ENCODE results near the gene LRSAM1.

DNA sequence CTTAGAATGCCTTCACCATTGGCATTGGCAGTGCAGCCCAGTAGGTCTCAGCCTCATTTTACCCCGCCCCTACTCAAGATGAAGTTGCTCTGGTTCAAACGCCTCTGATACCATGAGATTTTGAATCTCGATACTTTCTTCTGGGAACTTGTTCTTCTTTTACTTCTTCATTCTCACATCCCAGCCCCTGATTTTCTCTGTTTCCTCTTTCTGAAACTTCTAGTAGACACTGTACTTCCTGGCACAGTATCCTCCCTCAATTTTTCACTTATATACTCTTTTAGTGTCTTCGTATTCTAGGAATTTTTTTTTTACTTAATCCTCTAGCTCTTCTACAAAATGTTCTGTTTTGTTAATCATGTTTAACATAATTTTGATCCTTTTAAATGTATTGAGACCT, 40.2 kb upstream of the LRSAM1 start:
- TF ChIP-seq TAF1 (IDR thresholded peaks at IDR 0.05; ENCODE audit: low read depth) (no peak), MAX (IDR thresholded peaks at IDR 0.05) (no peak), REST (IDR thresholded peaks at IDR 0.05; ENCODE audit: low read depth) (no peak), CREB1 (IDR thresholded peaks at IDR 0.05; ENCODE audit: low read depth) (no peak), EGR1 (IDR thresholded peaks at IDR 0.05) (no peak), ZBTB7A (IDR thresholded peaks at IDR 0.05; ENCODE audit: low read depth) (no peak), EP300 (IDR thresholded peaks at IDR 0.05; ENCODE audit: borderline replicate concordance) (no peak), YY1 (IDR thresholded peaks at IDR 0.05; ENCODE audit: low read depth) (no peak), TCF12 (IDR thresholded peaks at IDR 0.05; ENCODE audit: low read depth) (no peak), RAD21 (IDR thresholded peaks at IDR 0.05; ENCODE audit: low read depth) (no peak), FOXM1 (IDR thresholded peaks at IDR 0.05; ENCODE audit: borderline replicate concordance, low read depth) (no peak)
- TF ChIP-seq, protein P1, sequence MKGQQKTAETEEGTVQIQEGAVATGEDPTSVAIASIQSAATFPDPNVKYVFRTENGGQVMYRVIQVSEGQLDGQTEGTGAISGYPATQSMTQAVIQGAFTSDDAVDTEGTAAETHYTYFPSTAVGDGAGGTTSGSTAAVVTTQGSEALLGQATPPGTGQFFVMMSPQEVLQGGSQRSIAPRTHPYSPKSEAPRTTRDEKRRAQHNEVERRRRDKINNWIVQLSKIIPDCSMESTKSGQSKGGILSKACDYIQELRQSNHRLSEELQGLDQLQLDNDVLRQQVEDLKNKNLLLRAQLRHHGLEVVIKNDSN (IDR thresholded peaks at IDR 0.05), result no peak
